Activated T-helper 1 cell treated with anti-CD3 and anti-CD28 coated beads, Interleukin-2, amount 50 U/mL, for 16 hours (primary cell): Measurements from ENCODE around the gene NINJ2.
"Not testable (repeated sequence)": the region's sequence is repeated elsewhere in the genome, so short reads cannot be mapped to it uniquely, and the experiment has no call there.

Source experiments
- DNase-seq, 2 donors: peaks; one replicate each; pipeline ENCODE4 v3.0.0-alpha.2; 2020; ENCODE audit warnings: low read depth in 1 of 2, low spot score in 1 of 2

Gene NINJ2

GRCh38 chr12:588024-588322 lies 75.3 kb downstream of the NINJ2 start:
- no peak for DNase-seq

- DNase-seq: no peak
Observed at GRCh38 chr12:587132-588023, 75.9 kb downstream of the NINJ2 start.

GRCh38 chr12:586318-587071 lies 76.8 kb downstream of the NINJ2 start:
- DNase-seq: no peak

GRCh38 chr12:585062-586061 lies 77.9 kb downstream of the NINJ2 start:
- no peak for DNase-seq

- no peak for DNase-seq
Observed at GRCh38 chr12:583251-583869, 79.9 kb downstream of the NINJ2 start.

- no peak for DNase-seq
Observed at GRCh38 chr12:581746-582145, 81.5 kb downstream of the NINJ2 start.

- no peak for DNase-seq
Observed at GRCh38 chr12:581321-581720, 81.9 kb downstream of the NINJ2 start.

GRCh38 chr12:580813-581212 lies 82.4 kb downstream of the NINJ2 start:
- DNase-seq: no peak

GRCh38 chr12:579420-580110 lies 83.7 kb downstream of the NINJ2 start:
- DNase-seq: no peak

GRCh38 chr12:578748-579419 lies 84.4 kb downstream of the NINJ2 start:
- no peak for DNase-seq

- DNase-seq: not testable (repeated sequence)
Observed at GRCh38 chr12:577994-578747, 85.1 kb downstream of the NINJ2 start.

GRCh38 chr12:576615-577110 lies 86.6 kb downstream of the NINJ2 start:
- DNase-seq: no peak

GRCh38 chr12:575948-576614 lies 87.2 kb downstream of the NINJ2 start:
- DNase-seq: peak; percentile 79 to 81

- no peak for DNase-seq
Observed at GRCh38 chr12:575129-575502, 88.1 kb downstream of the NINJ2 start.

GRCh38 chr12:574475-575128 lies 88.6 kb downstream of the NINJ2 start:
- no peak for DNase-seq

- no peak for DNase-seq
Observed at GRCh38 chr12:573232-573631, 90.0 kb downstream of the NINJ2 start.

- DNase-seq: no peak
Observed at GRCh38 chr12:572532-572899, 90.7 kb downstream of the NINJ2 start.
